Fibroblast of pulmonary artery (primary cell): ENCODE data around the gene LIMS2.
A peak's percentile ranks its signal among the peaks of the same experiment; 100 is the strongest.

Source experiments
- DNase-seq: peaks from one replicate; pipeline ENCODE4 v3.0.0-alpha.2; 2010; ENCODE audit warnings: low read depth
- H3K4me3 ChIP-seq: replicated peaks from 2 replicates; pipeline ENCODE4 v1.5.1; 2011; ENCODE audit warnings: low read depth, mild to moderate bottlenecking, control low read depth, low read length, moderate library complexity
- CTCF ChIP-seq: IDR thresholded peaks from 2 replicates; pipeline ENCODE4 v1.5.1; 2011; ENCODE audit warnings: mild to moderate bottlenecking, control low read depth, low read length, inconsistent platforms; ENCODE audit errors: missing control alignments

Gene LIMS2

DNA sequence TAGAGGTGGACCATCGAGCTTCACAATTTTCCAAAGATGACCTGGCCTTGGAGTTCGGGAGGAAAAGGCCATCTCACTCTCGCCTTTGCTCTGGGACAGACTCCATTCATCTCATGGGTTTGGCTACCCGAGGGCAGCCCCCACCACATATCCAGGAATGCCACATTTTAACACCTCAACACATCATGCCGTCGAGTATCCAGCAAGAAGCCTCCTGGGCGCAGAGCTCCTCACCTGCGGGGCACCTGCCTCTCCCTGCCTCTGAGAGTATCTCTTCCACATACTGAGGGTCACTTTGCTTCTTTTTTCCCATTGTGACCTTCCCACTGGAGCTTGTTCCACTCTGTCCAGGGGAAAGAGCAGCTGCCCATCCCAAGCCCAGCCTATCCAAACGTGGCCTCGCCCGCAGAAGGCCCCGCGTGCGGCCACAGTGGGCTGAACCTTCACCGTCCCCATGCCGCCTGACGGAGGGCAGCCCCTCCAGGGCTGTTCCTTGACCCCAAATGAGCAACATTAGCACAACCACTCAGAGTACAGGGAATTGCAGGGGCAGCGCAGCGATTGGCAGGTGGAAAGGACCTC is 5.5 kb upstream of the LIMS2 start:
- no peak for DNase-seq
- no peak for TF ChIP-seq CTCF
- H3K4me3 ChIP-seq, result no peak overlapping the region

DNA sequence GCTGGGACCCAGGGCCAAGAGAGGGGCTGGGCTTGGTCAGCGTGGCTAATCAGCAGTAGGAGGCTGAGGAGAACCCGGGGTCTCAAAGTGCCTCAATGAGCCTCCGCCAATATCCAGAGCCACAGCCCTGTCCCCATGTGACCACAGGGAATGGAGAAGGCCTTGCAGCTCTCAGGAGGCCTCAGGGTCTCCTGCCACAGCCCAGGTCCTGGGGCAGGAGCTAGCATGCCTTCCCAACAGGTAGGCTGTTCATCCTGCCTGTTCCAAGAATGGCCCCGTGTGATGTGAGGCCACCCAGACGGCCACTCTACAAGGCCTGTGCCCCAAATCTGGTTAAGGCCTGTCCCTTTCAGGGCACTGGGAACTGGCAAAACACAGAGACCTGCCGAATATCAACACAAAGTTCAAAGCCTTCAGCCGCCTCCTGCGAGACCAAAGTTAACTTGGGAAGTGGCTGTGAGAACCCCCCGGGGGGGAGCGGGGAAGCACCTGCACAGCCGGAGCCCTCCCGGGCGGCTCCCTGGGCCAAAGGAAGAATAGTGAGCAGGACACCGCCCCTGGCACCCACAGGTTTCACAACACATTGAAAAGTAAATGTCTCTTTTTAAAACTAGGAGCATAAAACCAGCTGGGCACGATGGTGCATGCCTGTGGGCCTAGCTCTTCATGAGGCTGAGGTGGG is 4.5 kb upstream of the LIMS2 start:
- DNase-seq, result no peak
- no peak for TF ChIP-seq CTCF

GRCh38 chr2:127678991-127679390 is 3.7 kb upstream of the LIMS2 start:
- TF ChIP-seq CTCF, result no peak
- H3K4me3 ChIP-seq, result no peak overlapping the region
- DNase-seq, result no peak

More for the DNA sequence above, 4.5 kb upstream of the LIMS2 start:
- no peak overlapping the region for H3K4me3 ChIP-seq

DNA sequence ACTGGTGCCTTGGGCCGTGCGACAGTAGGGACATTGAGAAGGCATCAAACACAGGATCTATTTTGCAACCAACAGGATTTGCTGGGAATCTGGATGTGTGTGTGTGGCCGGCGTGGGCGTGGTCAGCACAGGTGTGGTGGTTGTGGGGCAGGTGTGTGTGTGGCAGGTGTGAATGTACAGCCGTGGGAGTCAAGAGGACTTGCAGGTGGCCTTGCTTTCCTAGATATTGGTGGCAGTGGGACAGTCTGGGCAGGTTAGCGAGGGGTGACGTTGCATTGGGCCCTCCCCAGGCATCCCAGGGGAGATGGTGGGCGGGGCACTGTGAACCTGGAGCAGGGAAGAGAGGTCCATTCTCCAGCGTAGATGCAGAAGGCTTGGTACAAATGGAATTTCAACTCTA is 3.2 kb upstream of the LIMS2 start:
- no peak for TF ChIP-seq CTCF
- no peak for DNase-seq
- H3K4me3 ChIP-seq, result no peak overlapping the region

DNA sequence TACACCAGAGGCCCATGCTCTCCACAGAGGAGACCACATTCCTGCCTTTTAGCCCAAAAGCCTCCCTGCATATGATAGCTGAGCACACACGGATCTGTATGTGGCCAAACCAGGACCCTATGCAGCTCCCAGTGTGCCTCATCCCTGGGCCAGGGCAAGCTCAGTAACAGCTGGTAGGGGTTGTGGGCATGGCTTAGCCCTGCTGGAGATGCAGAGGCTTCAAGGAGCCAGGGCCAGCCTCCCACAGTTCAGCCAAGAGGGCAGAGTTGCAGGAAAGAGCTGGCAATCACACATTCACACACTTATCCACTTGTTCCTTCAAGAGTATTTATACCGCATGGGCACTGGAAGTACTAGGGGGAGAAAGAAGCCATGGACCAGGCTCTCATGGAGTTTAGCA is 1.6 kb upstream of the LIMS2 start:
- H3K4me3 ChIP-seq, result no peak overlapping the region
- no peak for TF ChIP-seq CTCF
- no peak for DNase-seq

- DNase-seq, result no peak
- TF ChIP-seq CTCF, result no peak
- H3K4me3 ChIP-seq, result peak overlapping the region; percentile 22
Measured at GRCh38 chr2:127674241-127675209, 805 bp downstream of the LIMS2 start.
